ENCODE results near the gene RAD9B.

The RAD9B gene

DNA sequence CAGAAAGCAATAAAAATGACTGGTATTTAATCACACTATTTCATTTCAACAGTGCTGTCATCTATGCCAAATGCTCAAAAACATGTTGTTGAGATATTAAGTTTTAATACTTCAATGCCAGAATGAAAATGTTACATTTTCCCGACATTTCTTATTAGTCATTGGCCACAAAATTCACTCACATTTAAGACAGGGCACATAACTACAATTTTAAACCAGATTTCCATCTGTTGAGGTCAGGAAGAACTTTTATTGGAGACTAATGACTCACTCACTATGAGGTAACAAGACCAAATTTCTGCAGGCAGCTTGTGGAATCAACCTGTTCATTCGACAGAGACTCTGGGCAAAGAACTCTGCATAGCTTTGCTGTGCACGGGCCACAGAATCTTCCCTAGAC, 44.2 kb downstream of the RAD9B start:
- peaks cover 16% of the 10 kb centered on the region for H3K4me1 ChIP-seq
- no peak overlapping the region for H2AFZ ChIP-seq
- no peak overlapping the region for H3K27ac ChIP-seq
- H3K79me2 ChIP-seq, result peaks cover 17% of the 10 kb centered on the region
- H3K4me2 ChIP-seq (ENCODE audit: low read length), result no peak overlapping the region
- no peaks in the 10 kb centered on the region for H3K9me3 ChIP-seq (ENCODE audit: control insufficient read depth, low read length)
- H3K27me3 ChIP-seq (ENCODE audit: control insufficient read depth, insufficient read depth, low read length), result no peaks in the 10 kb centered on the region
- H3K9ac ChIP-seq, result no peak overlapping the region
- no peak overlapping the region for H3K4me3 ChIP-seq (ENCODE audit: low read depth, low read length)
- H3K36me3 ChIP-seq (ENCODE audit: control insufficient read depth, insufficient read depth, low read length), result no peaks in the 10 kb centered on the region
- TF ChIP-seq, protein P1, sequence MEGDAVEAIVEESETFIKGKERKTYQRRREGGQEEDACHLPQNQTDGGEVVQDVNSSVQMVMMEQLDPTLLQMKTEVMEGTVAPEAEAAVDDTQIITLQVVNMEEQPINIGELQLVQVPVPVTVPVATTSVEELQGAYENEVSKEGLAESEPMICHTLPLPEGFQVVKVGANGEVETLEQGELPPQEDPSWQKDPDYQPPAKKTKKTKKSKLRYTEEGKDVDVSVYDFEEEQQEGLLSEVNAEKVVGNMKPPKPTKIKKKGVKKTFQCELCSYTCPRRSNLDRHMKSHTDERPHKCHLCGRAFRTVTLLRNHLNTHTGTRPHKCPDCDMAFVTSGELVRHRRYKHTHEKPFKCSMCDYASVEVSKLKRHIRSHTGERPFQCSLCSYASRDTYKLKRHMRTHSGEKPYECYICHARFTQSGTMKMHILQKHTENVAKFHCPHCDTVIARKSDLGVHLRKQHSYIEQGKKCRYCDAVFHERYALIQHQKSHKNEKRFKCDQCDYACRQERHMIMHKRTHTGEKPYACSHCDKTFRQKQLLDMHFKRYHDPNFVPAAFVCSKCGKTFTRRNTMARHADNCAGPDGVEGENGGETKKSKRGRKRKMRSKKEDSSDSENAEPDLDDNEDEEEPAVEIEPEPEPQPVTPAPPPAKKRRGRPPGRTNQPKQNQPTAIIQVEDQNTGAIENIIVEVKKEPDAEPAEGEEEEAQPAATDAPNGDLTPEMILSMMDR (IDR thresholded peaks at IDR 0.05), result no peak

DNA sequence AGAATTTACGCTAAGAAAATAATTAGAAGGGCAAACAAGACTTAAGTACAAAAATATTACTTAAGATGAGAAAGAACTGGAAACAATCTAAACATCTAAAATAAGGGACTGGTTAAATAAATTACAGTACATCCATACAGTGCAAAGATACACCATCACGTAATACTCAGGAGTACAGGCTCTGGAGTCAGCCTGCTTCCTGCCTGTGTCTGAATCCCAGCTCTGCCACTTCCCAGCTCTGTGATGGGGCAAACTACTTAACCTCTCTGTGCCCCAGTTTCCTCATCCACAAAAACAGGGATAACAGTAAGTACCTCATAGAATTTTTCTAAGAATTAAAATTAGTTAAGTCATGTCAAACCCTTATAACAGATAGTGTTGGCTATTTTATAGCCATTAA, 45.0 kb downstream of the RAD9B start:
- no peaks in the 10 kb centered on the region for H3K27me3 ChIP-seq (ENCODE audit: control insufficient read depth, insufficient read depth, low read length)
- no peaks in the 10 kb centered on the region for H3K36me3 ChIP-seq (ENCODE audit: control insufficient read depth, insufficient read depth, low read length)
- peaks cover 23% of the 10 kb centered on the region for H3K79me2 ChIP-seq
- no peak overlapping the region for H2AFZ ChIP-seq
- TF ChIP-seq, protein P1 (IDR thresholded peaks at IDR 0.05), result no peak
- no peaks in the 10 kb centered on the region for H3K9me3 ChIP-seq (ENCODE audit: control insufficient read depth, low read length)
- no peak overlapping the region for H3K4me3 ChIP-seq (ENCODE audit: low read depth, low read length)
- H3K9ac ChIP-seq, result no peak overlapping the region
- peaks cover 16% of the 10 kb centered on the region for H3K4me1 ChIP-seq
- no peak overlapping the region for H3K4me2 ChIP-seq (ENCODE audit: low read length)
- no peak overlapping the region for H3K27ac ChIP-seq

DNA sequence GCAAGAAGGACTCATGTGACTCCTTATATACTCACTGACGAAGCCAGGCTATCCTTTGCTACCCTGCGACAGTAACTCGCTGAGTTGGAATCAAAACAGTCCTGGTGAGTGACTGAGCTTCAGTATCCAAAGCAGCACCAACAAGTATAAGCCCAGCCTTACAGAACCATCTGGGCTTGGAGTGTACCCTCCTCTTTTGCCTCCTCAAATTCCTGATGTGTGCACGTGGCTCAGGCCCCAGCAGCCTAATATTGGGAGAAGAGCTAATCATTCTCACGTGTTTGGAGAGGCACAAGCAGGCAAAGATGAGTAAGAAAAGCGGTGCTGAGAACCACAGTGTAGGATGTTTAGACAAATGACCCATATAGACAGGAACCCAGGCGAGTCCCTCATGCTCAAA, 46.5 kb downstream of the RAD9B start:
- TF ChIP-seq, protein P1 (IDR thresholded peaks at IDR 0.05), result no peak
- Histone ChIP-seq H3K4me1 (peaks cover 7% of the 10 kb centered on the region), H3K9ac (no peak overlapping the region), H3K4me3 (ENCODE audit: low read depth, low read length) (no peak overlapping the region), H3K4me2 (ENCODE audit: low read length) (no peak overlapping the region), H3K79me2 (peaks cover 36% of the 10 kb centered on the region), H3K27me3 (ENCODE audit: control insufficient read depth, insufficient read depth, low read length) (no peaks in the 10 kb centered on the region), H2AFZ (no peak overlapping the region), H3K9me3 (ENCODE audit: control insufficient read depth, low read length) (no peaks in the 10 kb centered on the region), H3K36me3 (ENCODE audit: control insufficient read depth, insufficient read depth, low read length) (no peaks in the 10 kb centered on the region), H3K27ac (no peak overlapping the region)

DNA sequence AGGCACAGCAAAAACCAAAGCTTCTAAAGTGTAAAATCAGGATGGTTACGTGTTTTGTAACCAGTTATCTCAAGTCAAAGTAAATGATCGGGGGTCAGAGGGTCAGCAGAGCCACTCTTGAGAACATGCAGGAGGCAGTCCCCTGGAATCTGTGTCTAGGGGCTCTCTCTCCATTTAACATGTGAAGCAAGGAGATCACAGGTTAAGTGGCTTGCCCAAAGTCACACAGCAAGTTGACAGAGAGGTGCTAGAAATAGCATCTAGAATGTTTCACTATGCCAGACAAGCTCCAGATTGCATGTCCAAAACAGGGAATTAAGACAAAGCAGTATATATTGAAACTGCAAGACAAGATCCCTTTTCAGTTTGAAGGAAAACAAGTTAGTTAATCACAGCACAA, 47.6 kb downstream of the RAD9B start:
- H3K27ac ChIP-seq, result no peak overlapping the region
- H2AFZ ChIP-seq, result no peak overlapping the region
- H3K9me3 ChIP-seq (ENCODE audit: control insufficient read depth, low read length), result no peaks in the 10 kb centered on the region
- no peaks in the 10 kb centered on the region for H3K27me3 ChIP-seq (ENCODE audit: control insufficient read depth, insufficient read depth, low read length)
- no peak overlapping the region for H3K4me3 ChIP-seq (ENCODE audit: low read depth, low read length)
- peaks cover 41% of the 10 kb centered on the region for H3K79me2 ChIP-seq
- no peaks in the 10 kb centered on the region for H3K36me3 ChIP-seq (ENCODE audit: control insufficient read depth, insufficient read depth, low read length)
- H3K9ac ChIP-seq, result no peak overlapping the region
- TF ChIP-seq, protein P1 (IDR thresholded peaks at IDR 0.05), result no peak
- no peaks in the 10 kb centered on the region for H3K4me1 ChIP-seq
- no peak overlapping the region for H3K4me2 ChIP-seq (ENCODE audit: low read length)

DNA sequence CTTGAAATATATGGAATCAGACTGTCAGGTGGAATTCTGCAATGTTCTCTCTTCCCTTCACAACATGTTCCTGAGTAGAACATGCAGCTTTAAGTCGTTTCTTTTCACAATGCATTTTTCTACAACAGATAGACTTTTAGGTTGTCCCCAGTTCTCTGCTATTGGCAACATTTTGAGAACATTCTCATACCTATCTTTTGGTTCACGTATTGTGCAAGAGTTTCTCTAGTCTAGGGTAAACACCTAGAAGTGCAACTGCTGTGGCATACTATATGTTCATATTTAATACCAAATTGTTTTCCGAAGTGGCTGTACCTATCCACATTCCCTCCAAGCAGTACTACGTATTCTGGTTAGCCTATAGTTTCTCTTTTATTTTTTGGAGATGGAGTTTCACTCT, 48.9 kb downstream of the RAD9B start:
- Histone ChIP-seq H3K4me1 (no peaks in the 10 kb centered on the region), H3K9ac (no peak overlapping the region), H3K79me2 (peaks cover 43% of the 10 kb centered on the region), H3K9me3 (ENCODE audit: control insufficient read depth, low read length) (no peaks in the 10 kb centered on the region), H3K36me3 (ENCODE audit: control insufficient read depth, insufficient read depth, low read length) (no peaks in the 10 kb centered on the region), H3K27me3 (ENCODE audit: control insufficient read depth, insufficient read depth, low read length) (no peaks in the 10 kb centered on the region), H3K4me2 (ENCODE audit: low read length) (no peak overlapping the region), H3K27ac (no peak overlapping the region), H2AFZ (no peak overlapping the region), H3K4me3 (ENCODE audit: low read depth, low read length) (no peak overlapping the region)
- TF ChIP-seq, protein P1 (IDR thresholded peaks at IDR 0.05), result no peak
